Suprapubic skin (tissue), 4 donors: ENCODE data around the gene MIOS. TPM values are rescaled to one million over a fixed set of nuclear protein-coding genes. Genes with fewer than 3 reads are reported as not detected.

ENCODE experiments used
- DNase-seq, 2 donors: peaks; one replicate each; pipeline ENCODE4 v3.0.0-alpha.2; 2019; ENCODE audit warnings: low spot score in 2 of 2
- H3K27ac ChIP-seq: fragments of 200-600 bp; sonication (generic); one replicate; pipeline ENCODE4 v1.5.1; 2019
- H3K27me3 ChIP-seq: fragments of 200-600 bp; sonication (generic); one replicate; pipeline ENCODE4 v1.5.1; 2019
- H3K36me3 ChIP-seq: fragments of 200-600 bp; sonication (generic); one replicate; pipeline ENCODE4 v1.5.1; 2019
- H3K4me1 ChIP-seq: fragments of 200-600 bp; sonication (generic); one replicate; pipeline ENCODE4 v1.5.1; 2019
- H3K4me3 ChIP-seq: fragments of 200-600 bp; sonication (generic); one replicate; pipeline ENCODE4 v1.5.1; 2019; ENCODE audit warnings: mild to moderate bottlenecking
- H3K9me3 ChIP-seq: fragments of 200-600 bp; sonication (generic); one replicate; pipeline ENCODE4 v1.5.1; 2019
- EP300 ChIP-seq: sonication (generic); formaldehyde crosslinking; IDR thresholded peaks from one replicate; pipeline ENCODE4 v1.6.1; 2017; ENCODE audit warnings: antibody characterized with exemption
- POLR2A ChIP-seq, 2 donors: fragments of 450-650 bp; IDR thresholded peaks; one replicate each; pipeline ENCODE4 v1.6.1; 2017; ENCODE audit warnings: antibody characterized with exemption in 2 of 2, mild to moderate bottlenecking in 2 of 2, moderate library complexity in 2 of 2
- POLR2AphosphoS5 ChIP-seq, 3 donors: sonication (generic); formaldehyde crosslinking; IDR thresholded peaks; one replicate each; pipeline ENCODE4 v1.6.1; 2017; ENCODE audit warnings: antibody characterized with exemption in 3 of 3
- WGBS: methylation state at CpG from one replicate; pipeline ENCODE4 v1.1.5; 2018; 5-methylcytosine and 5-hydroxymethylcytosine counted together
- total RNA-seq, 4 donors: library from RNA; depleted of rRNA; stranded (reverse); fragments of >200 nt; gene quantifications; one replicate each; pipeline ENCODE4 v1.1.0, GENCODE V29; 2016
- TF ChIP-seq, protein P1 (sequence below), 2 donors: fragments of 200-600 bp in 1 of 2; fragments of 450-650 bp in 1 of 2; sonication (generic) in 1 of 2; IDR thresholded peaks; one replicate each; pipeline ENCODE4 v1.5.1; 2016 to 2019; ENCODE audit warnings: antibody characterized with exemption in 2 of 2, mild to moderate bottlenecking in 1 of 2, moderate library complexity in 1 of 2

Gene MIOS
- total RNA-seq, 4 donors from 2014 or later, result 45.1 to 65.8 (median 55.7) TPM

DNA sequence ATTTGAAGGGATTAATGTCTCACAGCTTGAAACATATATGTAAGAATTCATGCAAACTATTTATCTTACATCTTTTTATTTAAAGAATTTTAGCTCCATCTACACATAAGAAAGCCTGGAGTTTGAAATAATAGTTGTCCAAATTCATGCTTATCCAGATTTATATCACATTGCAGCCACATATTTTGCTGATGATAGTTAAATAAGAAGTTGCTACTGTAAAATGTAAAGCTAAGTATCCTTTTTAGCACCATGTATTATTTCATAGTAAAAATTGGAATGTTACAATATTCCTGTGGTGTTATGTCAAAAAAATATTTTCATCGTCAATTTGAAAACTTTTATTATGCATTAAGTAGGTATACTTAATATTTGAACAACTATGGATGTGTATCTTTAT lies 46.5 kb downstream of the MIOS start:
- H3K36me3 ChIP-seq, result peaks cover under 1% of the 10 kb centered on the region
- H3K27ac ChIP-seq, result no peak overlapping the region
- no peak for DNase-seq
- TF ChIP-seq POLR2AphosphoS5 (IDR thresholded peaks at IDR 0.05) (no peak), EP300 (no peak), POLR2A (IDR thresholded peaks at IDR 0.05) (no peak)
- TF ChIP-seq, protein P1, sequence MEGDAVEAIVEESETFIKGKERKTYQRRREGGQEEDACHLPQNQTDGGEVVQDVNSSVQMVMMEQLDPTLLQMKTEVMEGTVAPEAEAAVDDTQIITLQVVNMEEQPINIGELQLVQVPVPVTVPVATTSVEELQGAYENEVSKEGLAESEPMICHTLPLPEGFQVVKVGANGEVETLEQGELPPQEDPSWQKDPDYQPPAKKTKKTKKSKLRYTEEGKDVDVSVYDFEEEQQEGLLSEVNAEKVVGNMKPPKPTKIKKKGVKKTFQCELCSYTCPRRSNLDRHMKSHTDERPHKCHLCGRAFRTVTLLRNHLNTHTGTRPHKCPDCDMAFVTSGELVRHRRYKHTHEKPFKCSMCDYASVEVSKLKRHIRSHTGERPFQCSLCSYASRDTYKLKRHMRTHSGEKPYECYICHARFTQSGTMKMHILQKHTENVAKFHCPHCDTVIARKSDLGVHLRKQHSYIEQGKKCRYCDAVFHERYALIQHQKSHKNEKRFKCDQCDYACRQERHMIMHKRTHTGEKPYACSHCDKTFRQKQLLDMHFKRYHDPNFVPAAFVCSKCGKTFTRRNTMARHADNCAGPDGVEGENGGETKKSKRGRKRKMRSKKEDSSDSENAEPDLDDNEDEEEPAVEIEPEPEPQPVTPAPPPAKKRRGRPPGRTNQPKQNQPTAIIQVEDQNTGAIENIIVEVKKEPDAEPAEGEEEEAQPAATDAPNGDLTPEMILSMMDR (IDR thresholded peaks at IDR 0.05), result no peak
- no peaks in the 10 kb centered on the region for H3K4me1 ChIP-seq
- no peaks in the 10 kb centered on the region for H3K9me3 ChIP-seq
- H3K27me3 ChIP-seq, result no peaks in the 10 kb centered on the region
- 98% methylated on average over 1 of the region's 1 CpG for WGBS
- no peak overlapping the region for H3K4me3 ChIP-seq

DNA sequence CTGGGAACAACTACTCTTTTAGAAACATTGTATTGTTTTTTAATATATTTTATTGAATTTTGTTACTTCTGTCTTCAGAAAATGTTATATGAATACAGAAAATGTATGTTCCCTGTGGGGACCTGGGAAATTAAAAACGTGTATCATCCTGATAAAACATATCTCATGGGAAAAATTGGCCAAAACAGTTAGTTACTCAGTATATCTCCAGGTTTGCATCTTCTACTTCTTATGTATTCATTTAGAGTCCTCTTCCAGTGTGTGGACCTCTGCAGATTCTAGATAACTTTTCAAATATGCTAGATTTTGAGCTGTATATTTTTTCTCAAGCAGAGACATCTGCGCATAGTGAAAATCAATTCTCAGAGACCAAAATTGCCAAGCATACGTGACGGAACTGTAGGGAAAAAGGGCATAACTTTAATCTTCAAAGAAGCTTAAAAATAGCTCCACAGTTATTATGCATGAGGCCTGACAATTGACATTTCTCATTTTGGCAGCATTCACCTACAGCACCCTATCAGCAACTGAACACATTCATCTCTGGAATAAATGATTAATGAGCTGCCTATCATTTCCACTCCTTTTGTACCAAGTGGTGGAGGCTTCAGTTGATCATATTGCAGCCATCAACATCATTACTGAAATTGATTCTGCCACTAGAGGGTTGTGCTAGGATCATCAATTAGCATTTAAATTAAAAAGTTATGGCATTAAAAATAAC lies 47.5 kb downstream of the MIOS start:
- no peaks in the 10 kb centered on the region for H3K36me3 ChIP-seq
- DNase-seq, result no peak
- H3K9me3 ChIP-seq, result no peaks in the 10 kb centered on the region
- H3K27me3 ChIP-seq, result no peaks in the 10 kb centered on the region
- 71% methylated on average over 4 of the region's 4 CpGs for WGBS
- H3K4me3 ChIP-seq, result no peak overlapping the region
- no peaks in the 10 kb centered on the region for H3K4me1 ChIP-seq
- TF ChIP-seq, protein P1 (IDR thresholded peaks at IDR 0.05), result no peak
- TF ChIP-seq POLR2AphosphoS5 (IDR thresholded peaks at IDR 0.05) (no peak), POLR2A (IDR thresholded peaks at IDR 0.05) (no peak), EP300 (no peak)
- no peak overlapping the region for H3K27ac ChIP-seq

DNA sequence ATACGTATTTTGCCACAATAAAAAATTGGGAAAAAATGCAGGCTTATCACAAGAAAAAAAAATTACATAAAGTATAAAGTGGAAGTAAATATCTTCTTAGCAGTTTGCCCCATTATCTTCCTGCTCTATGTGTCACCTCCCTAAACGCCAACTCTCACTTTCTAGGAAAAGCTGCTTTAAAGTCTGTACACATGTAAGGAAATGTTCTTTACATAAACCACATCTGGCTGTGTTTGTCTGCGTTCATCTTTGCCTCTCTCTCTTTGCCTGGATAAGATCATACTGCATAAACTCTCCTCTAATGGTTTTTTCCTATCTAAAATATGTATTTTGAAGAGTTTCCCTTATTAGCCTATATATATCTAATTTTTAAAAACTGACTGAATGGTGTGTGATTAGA lies 50.9 kb downstream of the MIOS start:
- DNase-seq, result no peak
- H3K4me1 ChIP-seq, result no peaks in the 10 kb centered on the region
- H3K4me3 ChIP-seq, result no peak overlapping the region
- no peaks in the 10 kb centered on the region for H3K9me3 ChIP-seq
- no peaks in the 10 kb centered on the region for H3K27me3 ChIP-seq
- no peak overlapping the region for H3K27ac ChIP-seq
- TF ChIP-seq EP300, result no peak
- H3K36me3 ChIP-seq, result no peaks in the 10 kb centered on the region
- 68% methylated on average over 3 of the region's 3 CpGs for WGBS

DNA sequence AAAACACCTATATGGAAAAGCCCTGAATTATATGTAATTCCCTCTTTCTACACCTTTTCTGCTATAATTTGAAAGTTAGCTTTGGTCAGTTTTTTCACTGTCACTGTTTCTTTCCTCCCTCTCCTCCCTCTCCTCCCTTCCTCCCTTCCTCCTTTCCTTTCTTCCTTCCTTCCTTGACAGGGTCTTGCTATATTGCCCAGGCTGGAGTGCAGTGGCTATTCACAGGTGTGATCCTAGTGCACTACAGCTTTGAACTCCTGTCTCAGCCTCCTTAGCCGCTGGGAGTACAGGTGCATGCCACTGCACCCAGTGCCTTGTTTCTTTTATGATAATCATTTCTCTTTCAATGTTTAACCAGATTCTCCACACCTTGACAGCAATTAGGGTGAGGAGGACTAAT lies 51.7 kb downstream of the MIOS start:
- H3K4me3 ChIP-seq, result no peak overlapping the region
- H3K27ac ChIP-seq, result no peak overlapping the region
- no peaks in the 10 kb centered on the region for H3K9me3 ChIP-seq
- TF ChIP-seq, protein P1 (IDR thresholded peaks at IDR 0.05), result no peak
- TF ChIP-seq POLR2A (IDR thresholded peaks at IDR 0.05) (no peak), POLR2AphosphoS5 (IDR thresholded peaks at IDR 0.05) (no peak), EP300 (no peak)
- H3K36me3 ChIP-seq, result no peaks in the 10 kb centered on the region
- WGBS, result 96% methylated on average over 1 of the region's 1 CpG
- H3K4me1 ChIP-seq, result no peaks in the 10 kb centered on the region
- no peaks in the 10 kb centered on the region for H3K27me3 ChIP-seq
- DNase-seq, result no peak

DNA sequence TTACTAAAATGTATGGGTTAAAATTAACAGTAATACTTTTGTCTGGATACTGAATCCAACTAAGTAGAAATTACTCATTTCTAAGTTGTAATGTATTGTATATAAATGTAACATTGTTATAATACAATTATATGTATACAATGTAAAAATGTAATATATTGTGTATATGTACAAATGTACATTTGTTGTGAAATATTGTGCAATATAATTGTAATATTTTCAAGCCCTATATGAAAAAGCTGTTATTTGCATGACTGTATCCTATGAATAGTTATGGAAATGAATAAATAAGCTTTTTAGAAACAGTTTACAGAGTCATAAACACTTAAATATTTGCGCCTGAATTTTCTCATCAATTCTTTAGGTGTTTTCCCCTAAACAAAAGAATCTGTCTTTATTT lies 53.6 kb downstream of the MIOS start:
- H3K4me1 ChIP-seq, result no peaks in the 10 kb centered on the region
- 83% methylated on average over 1 of the region's 1 CpG for WGBS
- no peaks in the 10 kb centered on the region for H3K36me3 ChIP-seq
- DNase-seq, result no peak
- TF ChIP-seq POLR2A (IDR thresholded peaks at IDR 0.05) (no peak), EP300 (no peak), POLR2AphosphoS5 (IDR thresholded peaks at IDR 0.05) (no peak)
- TF ChIP-seq, protein P1 (IDR thresholded peaks at IDR 0.05), result no peak
- H3K9me3 ChIP-seq, result no peaks in the 10 kb centered on the region
- no peak overlapping the region for H3K4me3 ChIP-seq
- no peak overlapping the region for H3K27ac ChIP-seq
- H3K27me3 ChIP-seq, result no peaks in the 10 kb centered on the region
